Stimulated activated CD8-positive, alpha-beta memory T cell treated with anti-CD3 and anti-CD28 coated beads, Interleukin-15, amount 100 ng/mL, for 24 hours (primary cell): ENCODE measurements around the gene DDIT3.
"Not testable (repeated sequence)": the region's sequence is repeated elsewhere in the genome, so short reads cannot be mapped to it uniquely, and the experiment has no call there.

ENCODE experiments used
- DNase-seq: peaks from one replicate; pipeline ENCODE4 v3.0.0-alpha.2; 2020; ENCODE audit warnings: low read depth

DDIT3 gene

DNA sequence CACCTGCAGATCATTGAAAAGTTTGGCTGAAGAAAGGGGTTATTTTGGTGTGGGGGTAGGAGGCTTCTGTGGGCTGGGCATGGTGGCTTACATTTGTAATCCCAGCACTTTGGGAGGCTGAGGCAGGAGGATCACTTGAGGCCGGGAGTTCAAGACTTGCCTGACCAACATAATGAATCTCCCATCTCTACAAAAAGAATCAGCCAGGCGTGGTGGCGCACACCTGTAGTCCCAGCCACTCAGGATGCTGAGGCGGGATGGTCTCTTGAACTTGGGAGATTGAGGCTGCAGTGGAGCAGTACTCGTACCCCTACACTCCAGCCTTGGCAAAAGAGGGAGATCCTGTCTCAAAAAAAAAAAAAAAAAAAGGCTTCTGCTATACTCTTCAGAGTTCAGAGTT lies 7.0 kb downstream of the DDIT3 start:
- DNase-seq = no peak

DNA sequence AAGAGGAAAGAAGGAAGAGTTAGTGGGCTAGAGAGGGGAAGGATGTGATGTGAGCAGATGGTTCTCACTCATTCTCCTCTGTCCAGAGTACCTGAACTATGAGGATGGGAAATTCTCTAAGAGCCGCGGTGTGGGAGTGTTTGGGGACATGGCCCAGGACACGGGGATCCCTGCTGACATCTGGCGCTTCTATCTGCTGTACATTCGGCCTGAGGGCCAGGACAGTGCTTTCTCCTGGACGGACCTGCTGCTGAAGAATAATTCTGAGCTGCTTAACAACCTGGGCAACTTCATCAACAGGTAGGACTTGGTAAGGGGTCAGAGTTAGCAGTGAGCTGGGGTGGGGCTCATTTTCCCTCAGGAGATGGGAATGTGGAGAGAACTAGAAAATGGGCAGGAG lies 7.6 kb downstream of the DDIT3 start:
- no peak for DNase-seq

GRCh38 chr12:57511588-57512325 lies 8.6 kb downstream of the DDIT3 start:
- DNase-seq = no peak

- DNase-seq = no peak
These were observed 9.2 kb downstream of the DDIT3 start for GRCh38 chr12:57511161-57511560.

DNA sequence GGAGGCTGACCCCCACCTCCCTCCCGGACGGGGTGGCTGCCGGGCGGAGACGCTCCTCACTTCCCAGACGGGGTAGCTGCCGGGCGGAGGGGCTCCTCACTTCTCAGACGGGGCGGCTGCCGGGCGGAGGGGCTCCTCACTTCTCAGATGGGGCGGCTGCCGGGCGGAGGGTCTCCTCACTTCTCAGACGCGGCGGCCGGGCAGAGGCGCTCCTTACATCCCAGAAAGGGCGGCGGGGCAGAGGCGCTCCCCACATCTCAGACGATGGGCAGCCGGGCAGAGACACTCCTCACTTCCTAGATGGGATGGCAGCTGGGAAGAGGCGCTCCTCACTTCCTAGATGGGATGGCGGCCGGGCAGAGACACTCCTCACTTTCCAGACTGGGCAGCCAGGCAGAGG lies 12.5 kb downstream of the DDIT3 start:
- DNase-seq = not testable (repeated sequence)

- not testable (repeated sequence) for DNase-seq
These were observed 13.8 kb downstream of the DDIT3 start for GRCh38 chr12:57506541-57506940.

DNA sequence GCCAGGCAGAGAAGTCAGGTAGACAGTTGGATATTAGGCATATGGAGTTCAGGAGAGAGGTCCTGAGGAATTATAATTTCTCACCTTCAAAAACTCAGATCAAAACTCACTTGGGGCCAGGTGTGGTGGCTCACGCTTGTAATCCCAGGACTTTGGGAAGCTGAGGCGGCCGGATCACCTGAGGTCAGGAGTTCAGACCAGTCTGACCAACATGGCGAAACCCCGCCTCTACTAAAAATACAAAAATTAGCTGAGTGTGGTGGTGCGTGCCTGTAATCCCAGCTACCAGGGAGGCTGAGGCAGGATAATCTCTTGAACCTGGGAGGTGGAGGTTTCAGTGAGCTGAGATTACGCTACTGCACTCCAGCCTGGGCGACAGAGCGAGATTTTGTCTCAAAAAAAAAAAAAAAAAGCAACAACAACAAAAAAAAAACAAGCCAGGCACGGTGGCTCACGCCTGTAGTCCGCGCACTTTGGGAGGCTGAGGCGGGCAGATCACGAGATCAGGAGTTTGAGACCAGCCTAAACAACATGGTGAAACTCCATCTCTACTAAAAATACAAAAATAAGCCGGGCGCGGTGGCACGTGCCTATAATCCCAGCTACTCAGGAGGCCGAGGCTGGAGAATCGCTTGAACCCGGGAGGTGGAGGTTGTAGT lies 17.9 kb downstream of the DDIT3 start:
- DNase-seq = not testable (repeated sequence)

DNA sequence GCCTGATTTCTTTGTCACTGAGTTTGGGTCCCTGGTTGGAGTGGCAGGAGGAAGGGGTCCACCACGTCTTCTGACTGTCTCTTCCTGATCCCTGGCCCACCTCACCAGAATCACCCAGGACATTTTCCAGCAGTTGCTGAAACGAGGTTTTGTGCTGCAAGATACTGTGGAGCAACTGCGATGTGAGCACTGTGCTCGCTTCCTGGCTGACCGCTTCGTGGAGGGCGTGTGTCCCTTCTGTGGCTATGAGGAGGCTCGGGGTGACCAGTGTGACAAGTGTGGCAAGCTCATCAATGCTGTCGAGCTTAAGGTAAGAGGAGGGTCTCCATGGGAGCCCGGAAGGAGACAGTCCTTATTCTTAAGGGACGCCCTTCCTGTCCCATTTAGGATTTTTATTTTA lies 20.1 kb downstream of the DDIT3 start:
- DNase-seq = no peak

GRCh38 chr12:57498571-57498970 lies 21.7 kb downstream of the DDIT3 start:
- no peak for DNase-seq

DNA sequence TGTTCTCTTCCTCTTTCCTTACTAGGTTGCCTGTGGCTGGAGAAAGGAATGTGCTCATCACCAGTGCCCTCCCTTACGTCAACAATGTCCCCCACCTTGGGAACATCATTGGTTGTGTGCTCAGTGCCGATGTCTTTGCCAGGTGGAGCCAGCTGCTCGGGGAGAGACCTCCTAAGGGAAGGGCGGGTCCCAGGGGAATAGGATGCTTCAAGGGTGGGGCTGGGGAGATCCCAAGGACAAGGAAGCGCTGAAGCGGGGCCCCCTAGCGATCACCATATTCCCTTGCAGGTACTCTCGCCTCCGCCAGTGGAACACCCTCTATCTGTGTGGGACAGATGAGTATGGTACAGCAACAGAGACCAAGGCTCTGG lies 22.2 kb downstream of the DDIT3 start:
- no peak for DNase-seq

DNA sequence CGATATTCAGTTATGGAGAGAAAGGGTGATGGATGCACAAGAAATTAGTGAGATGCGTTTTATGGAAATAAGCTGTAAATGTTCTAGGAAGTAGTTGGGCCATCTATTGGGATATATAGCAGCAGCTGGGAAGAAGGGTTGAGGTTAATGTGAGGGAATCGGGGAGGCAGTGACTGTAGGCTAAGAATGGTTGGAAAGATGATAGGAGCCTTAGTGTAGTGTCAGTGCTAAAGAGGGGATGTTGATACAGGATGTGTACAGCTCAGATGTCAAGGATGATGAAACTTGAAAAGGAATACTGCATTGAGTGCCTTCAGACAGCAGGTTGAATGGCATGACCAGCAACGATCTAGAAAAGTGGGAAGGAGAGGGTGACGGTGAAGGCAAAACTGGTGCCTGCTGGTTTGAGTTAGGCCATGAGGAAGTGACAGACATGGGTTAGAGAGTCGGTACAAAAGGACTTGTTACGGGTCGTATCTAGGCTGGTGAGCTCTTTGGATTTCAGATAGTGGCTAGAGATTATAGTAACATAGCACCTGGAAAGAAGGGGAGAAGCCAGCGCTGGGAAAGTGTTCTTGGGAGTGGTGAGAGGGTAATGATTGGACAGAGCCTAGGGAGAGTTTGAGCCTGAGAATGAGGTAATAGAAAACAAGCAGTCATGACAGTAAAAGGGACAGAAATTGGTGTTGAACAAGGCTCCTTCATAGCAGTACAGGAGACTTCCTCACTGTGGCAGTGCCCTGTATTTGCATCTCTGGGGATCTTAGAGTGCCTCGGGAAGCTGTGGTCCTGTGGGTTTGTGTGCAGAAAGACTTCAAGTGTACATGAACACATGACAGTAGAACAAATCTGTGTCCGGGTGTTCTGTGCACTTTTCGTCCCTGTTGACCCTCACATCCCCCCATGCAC lies 22.8 kb downstream of the DDIT3 start:
- no peak for DNase-seq

GRCh38 chr12:57496822-57497221 lies 23.5 kb downstream of the DDIT3 start:
- no peak for DNase-seq

GRCh38 chr12:57495051-57495701 lies 25.1 kb downstream of the DDIT3 start:
- DNase-seq = not testable (repeated sequence)

DNA sequence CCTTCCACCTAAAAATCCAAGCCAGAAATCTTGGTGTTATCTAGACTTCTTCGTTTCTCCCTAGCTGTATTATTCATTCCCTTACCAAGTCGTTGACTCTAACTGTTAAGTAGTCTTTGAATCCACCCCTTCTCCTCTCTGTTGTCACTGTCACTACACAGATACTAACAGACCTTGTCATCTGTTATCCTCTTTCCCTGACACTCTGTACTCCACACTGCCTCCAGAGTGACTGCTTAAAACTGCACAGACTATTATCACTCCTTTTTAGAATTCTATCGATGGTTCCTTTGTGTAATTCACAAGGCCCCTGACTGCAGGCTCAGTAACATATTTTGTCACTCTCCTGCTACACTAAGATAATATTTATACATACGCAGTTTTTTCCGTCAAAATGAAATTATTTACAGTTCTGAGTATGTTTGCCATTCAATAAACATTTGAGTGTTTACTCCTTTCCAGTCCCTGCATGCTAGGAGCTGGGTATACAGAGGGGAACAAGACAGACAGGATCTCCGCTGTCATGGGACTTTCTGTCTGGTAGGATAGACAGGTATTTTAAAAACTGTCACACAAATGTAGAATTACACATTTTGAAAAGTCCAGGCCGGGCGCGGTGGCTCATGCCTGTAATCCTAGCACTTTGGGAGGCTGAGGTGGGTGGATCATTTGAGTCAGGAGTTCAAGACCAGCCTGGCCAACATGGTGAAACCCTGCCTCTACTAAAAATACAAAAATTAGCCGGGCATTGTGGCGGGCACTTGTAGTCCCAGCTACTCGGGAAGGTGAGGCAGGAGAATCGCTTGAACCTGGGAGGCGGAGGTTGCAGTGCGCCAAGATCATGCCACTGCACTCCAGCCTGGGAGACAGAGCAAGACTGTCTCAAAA lies 28.7 kb downstream of the DDIT3 start:
- no peak for DNase-seq

DNA sequence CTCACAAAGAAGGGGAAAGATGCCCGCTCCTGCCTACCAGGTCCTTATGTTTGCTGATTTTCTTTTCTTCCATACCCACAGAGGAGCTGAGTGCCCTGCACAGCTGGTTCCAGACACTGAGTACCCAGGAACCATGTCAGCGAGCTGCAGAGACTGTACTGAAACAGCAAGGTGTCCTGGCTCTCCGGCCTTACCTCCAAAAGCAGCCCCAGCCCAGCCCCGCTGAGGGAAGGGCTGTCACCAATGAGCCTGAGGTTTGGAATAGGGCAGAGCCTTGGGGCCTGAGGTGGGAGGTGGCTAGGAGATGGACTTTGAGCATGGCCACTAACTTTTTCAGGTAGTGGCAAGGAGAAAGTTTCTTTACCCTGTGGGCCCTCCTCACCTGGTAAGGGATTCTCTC lies 30.2 kb downstream of the DDIT3 start:
- no peak for DNase-seq

DNA sequence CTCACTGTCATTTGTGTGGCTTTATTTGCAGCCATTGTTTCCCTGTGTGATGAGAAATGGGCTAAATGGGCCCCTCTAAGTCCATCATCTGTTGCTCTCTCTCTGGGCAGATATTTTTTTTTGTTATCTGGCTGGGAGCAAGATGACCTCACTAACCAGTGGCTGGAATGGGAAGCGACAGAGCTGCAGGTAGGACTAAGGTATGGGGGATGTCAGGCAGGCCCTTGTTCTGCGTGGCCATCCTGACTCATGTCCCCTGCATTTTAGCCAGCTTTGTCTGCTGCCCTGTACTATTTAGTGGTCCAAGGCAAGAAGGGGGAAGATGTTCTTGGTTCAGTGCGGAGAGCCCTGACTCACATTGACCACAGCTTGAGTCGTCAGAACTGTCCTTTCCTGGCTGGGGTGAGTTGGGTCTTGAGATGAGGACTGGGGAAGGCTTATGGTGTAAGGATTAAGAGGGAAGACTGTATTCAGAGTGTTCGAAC lies 31.1 kb downstream of the DDIT3 start:
- DNase-seq = no peak

DNA sequence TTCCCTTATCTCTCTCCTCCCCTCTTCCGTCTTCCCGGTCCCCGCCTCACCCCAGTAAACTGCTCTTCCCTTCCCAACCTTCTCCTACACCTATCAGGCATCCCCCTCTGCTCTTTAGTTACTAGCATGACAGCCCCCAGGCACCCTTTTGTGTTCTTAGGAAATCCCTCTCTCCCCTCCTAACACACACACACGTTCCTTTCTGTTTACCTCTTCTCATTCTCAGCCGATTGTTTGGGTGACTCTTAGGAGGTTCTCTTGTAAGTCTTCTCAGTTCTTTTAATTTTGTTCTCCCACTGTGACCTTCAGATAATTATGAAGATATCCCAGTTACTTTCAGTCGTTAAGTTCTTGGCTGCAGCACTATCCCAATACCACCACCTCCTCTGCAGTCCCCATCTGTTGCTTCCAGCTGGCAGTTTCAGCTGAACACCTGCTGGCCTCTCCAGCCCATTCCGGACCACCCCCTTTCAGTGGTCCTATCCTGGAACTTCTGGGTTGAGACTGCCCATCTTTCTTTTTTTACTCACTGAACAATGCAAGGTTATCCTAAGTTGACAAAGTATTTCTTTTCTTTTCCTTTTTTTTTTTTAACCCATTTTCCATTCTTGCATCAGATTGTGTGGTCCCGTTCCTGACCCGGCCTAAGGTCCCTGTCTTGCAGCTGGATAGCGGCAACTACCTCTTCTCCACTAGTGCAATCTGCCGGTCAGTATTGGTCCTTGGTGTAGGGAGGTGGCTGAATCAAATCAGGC lies 31.7 kb downstream of the DDIT3 start:
- no peak for DNase-seq

DNA sequence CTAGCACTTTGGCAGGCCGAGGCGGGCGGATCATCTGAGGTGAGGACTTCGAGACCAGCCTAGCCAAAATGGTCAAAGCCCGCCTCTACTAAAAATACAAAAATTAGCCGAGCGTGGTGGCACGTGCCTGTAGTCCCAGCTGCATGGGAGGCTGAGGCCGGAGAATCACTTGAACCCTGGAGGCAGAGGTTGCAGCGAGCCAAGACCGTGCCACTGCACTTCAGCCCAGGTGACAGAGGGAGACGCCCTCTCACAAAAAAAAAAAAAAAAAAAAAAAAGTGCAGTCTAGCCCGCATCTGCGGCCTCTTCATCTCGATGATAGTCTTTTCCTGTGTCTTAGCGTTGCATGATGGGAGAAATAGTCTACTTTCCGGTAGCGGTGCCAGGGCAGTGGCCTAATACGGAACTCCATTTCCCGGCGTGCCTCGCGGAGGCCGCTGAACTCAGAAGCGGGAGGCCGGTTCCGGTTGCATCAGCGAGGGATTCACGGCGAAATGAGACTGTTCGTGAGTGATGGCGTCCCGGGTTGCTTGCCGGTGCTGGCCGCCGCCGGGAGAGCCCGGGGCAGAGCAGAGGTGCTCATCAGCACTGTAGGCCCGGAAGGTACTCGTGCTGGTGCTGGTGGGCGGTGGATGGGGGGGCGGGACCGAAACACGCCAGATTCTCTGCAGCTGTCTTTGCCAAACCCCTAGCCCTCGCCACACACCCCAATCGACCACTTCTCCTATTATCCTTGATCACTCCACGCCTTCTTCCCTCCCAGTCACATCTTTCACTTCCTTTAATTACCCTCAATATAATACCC lies 32.5 kb downstream of the DDIT3 start, which contains the start of gene MARS1:
MARS1 (plus strand) TSS at position 472 of the 805 bp plus-strand sequence; CDS start at position 495, 23 bp downstream.
- peak; percentile 56 for DNase-seq

GRCh38 chr12:57487055-57487596 lies 33.2 kb downstream of the DDIT3 start:
- DNase-seq = no peak
